DND-41 (cell line): ENCODE results near the gene PET100.

Source experiments
- ATAC-seq: fragments of 200-7000 bp; cut with Tn5 transposase; 3 replicates; pipeline ENCODE4 v1.9.1; 2021; ENCODE audit warnings: low read depth; ENCODE audit not compliant: insufficient read depth
- DNase-seq: peaks from one replicate; pipeline ENCODE4 v3.0.0-alpha.2; 2020
- H2AFZ ChIP-seq: 2 replicates; pipeline ENCODE4 v1.6.0; 2012; ENCODE audit warnings: low read depth, low read length
- H3K27ac ChIP-seq: 2 replicates; pipeline ENCODE4 v1.5.1; 2012; ENCODE audit warnings: low read length, inconsistent platforms
- H3K27me3 ChIP-seq: fragments of 200-600 bp; sonication (generic); 2 replicates; pipeline ENCODE4 v1.6.0; 2012; ENCODE audit warnings: low read length, mild to moderate bottlenecking, inconsistent platforms; ENCODE audit not compliant: insufficient read depth, poor library complexity
- H3K36me3 ChIP-seq: 2 replicates; pipeline ENCODE4 v1.5.1; 2012; ENCODE audit warnings: low read length, inconsistent platforms; ENCODE audit not compliant: insufficient read depth
- H3K4me1 ChIP-seq: 2 replicates; pipeline ENCODE4 v1.5.1; 2012; ENCODE audit warnings: mild to moderate bottlenecking, low read length; ENCODE audit not compliant: insufficient read depth
- H3K4me2 ChIP-seq: 2 replicates; pipeline ENCODE4 v1.6.0; 2012; ENCODE audit warnings: mild to moderate bottlenecking, moderate library complexity, low read length, inconsistent platforms; ENCODE audit not compliant: insufficient read depth
- H3K4me3 ChIP-seq, 2 experiments: fragments of 200-600 bp in 1 of 2; shearing (Covaris generic) in 1 of 2; 2 replicates each; pipeline ENCODE4 v1.5.1; 2012 to 2016; ENCODE audit warnings: inconsistent platforms in 2 of 2, low read length in 2 of 2, mild to moderate bottlenecking in 2 of 2, low read depth in 1 of 2, moderate library complexity in 1 of 2
- H3K79me2 ChIP-seq: 2 replicates; pipeline ENCODE4 v1.6.0; 2012; ENCODE audit warnings: low read length, inconsistent platforms; ENCODE audit not compliant: insufficient read depth
- H3K9ac ChIP-seq: 2 replicates; pipeline ENCODE4 v1.6.0; 2012; ENCODE audit warnings: low read depth, mild to moderate bottlenecking, inconsistent platforms, low read length, moderate library complexity
- H3K9me3 ChIP-seq: 2 replicates; pipeline ENCODE4 v1.5.1; 2012; ENCODE audit warnings: low read length, moderate library complexity, mild to moderate bottlenecking, inconsistent platforms; ENCODE audit not compliant: insufficient read depth, severe bottlenecking
- H4K20me1 ChIP-seq: 2 replicates; pipeline ENCODE4 v1.6.0; 2012; ENCODE audit warnings: low read length; ENCODE audit not compliant: insufficient read depth
- EZH2 ChIP-seq: IDR thresholded peaks from 3 replicates; pipeline ENCODE4 v1.6.1; 2012; ENCODE audit warnings: borderline replicate concordance, low read depth, mild to moderate bottlenecking, moderate library complexity, low read length, inconsistent platforms; ENCODE audit not compliant: severe bottlenecking
- TF ChIP-seq, protein P1 (sequence below): IDR thresholded peaks from 2 replicates; pipeline ENCODE4 v1.5.1; 2012; ENCODE audit warnings: borderline replicate concordance, low read length, moderate library complexity, mild to moderate bottlenecking; ENCODE audit not compliant: poor library complexity, severe bottlenecking; ENCODE audit errors: extremely low read depth

Gene PET100

DNA sequence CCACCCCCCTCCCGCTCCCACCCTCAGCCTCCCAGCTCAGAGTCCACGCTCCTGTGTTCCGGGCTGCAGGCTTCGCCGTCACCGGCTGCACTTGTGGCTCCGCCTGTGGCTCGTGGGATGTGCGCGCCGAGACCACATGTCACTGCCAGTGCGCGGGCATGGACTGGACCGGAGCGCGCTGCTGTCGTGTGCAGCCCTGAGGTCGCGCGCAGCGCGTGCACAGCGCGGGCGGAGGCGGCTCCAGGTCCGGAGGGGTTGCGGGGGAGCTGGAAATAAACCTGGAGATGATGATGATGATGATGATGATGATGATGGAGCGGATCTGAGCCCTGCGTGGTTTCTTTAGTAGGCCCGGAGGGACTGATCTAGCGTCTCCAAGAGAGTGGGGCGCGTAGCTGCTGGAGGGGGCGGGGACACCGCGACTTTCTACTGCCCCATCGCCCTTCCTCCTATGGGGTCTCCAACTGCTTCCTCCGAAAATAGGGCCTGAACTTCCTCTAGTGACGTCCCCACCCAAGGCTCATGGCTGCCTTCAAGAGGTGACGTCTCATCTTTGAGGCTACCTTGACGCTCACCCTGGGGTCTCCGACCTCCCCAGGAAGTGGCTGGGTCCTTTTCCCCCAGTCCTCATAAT, 40.7 kb downstream of the PET100 start:
- H2AFZ ChIP-seq: no peak overlapping the region
- H3K27me3 ChIP-seq: no peaks in the 10 kb centered on the region
- no peaks in the 10 kb centered on the region for H3K36me3 ChIP-seq
- no peaks in the 10 kb centered on the region for H4K20me1 ChIP-seq
- DNase-seq: no peak
- ATAC-seq: no peak
- no peak overlapping the region for H3K9ac ChIP-seq
- no peak overlapping the region for H3K4me2 ChIP-seq
- TF ChIP-seq, protein P1, sequence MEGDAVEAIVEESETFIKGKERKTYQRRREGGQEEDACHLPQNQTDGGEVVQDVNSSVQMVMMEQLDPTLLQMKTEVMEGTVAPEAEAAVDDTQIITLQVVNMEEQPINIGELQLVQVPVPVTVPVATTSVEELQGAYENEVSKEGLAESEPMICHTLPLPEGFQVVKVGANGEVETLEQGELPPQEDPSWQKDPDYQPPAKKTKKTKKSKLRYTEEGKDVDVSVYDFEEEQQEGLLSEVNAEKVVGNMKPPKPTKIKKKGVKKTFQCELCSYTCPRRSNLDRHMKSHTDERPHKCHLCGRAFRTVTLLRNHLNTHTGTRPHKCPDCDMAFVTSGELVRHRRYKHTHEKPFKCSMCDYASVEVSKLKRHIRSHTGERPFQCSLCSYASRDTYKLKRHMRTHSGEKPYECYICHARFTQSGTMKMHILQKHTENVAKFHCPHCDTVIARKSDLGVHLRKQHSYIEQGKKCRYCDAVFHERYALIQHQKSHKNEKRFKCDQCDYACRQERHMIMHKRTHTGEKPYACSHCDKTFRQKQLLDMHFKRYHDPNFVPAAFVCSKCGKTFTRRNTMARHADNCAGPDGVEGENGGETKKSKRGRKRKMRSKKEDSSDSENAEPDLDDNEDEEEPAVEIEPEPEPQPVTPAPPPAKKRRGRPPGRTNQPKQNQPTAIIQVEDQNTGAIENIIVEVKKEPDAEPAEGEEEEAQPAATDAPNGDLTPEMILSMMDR: no peak
- no peak for TF ChIP-seq EZH2
- peaks cover 11% of the 10 kb centered on the region for H3K4me1 ChIP-seq
- no peak overlapping the region for H3K4me3 ChIP-seq
- no peak overlapping the region for H3K27ac ChIP-seq
- no peaks in the 10 kb centered on the region for H3K9me3 ChIP-seq
- H3K79me2 ChIP-seq: no peaks in the 10 kb centered on the region

DNA sequence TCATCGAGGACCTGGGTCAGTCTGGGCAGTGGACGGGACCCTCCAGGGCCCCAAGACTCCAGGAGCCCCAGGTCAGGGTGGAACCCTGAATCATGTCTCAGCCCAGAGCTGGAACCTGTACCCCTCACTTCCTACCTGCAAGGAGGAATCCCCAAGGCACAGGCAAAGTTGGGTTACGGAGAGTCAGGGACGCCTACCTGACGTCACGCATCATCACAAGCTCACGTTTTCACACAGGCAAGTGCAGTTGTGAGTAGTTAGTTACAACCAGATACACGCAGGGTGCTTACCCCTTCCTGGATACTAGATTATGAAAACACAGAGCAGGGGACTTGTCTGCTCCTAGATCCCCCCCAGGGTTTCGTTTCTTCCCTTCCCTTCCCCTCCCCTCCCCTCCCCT, 41.2 kb downstream of the PET100 start:
- no peak overlapping the region for H3K4me3 ChIP-seq
- H3K79me2 ChIP-seq: no peaks in the 10 kb centered on the region
- H3K27ac ChIP-seq: no peak overlapping the region
- no peak overlapping the region for H2AFZ ChIP-seq
- H3K27me3 ChIP-seq: no peaks in the 10 kb centered on the region
- H3K4me1 ChIP-seq: peaks cover 11% of the 10 kb centered on the region
- no peaks in the 10 kb centered on the region for H3K9me3 ChIP-seq
- H3K36me3 ChIP-seq: no peaks in the 10 kb centered on the region
- ATAC-seq (no peak), DNase-seq (no peak)
- TF ChIP-seq EZH2: no peak
- TF ChIP-seq, protein P1: no peak
- no peak overlapping the region for H3K9ac ChIP-seq
- no peaks in the 10 kb centered on the region for H4K20me1 ChIP-seq
- no peak overlapping the region for H3K4me2 ChIP-seq

DNA sequence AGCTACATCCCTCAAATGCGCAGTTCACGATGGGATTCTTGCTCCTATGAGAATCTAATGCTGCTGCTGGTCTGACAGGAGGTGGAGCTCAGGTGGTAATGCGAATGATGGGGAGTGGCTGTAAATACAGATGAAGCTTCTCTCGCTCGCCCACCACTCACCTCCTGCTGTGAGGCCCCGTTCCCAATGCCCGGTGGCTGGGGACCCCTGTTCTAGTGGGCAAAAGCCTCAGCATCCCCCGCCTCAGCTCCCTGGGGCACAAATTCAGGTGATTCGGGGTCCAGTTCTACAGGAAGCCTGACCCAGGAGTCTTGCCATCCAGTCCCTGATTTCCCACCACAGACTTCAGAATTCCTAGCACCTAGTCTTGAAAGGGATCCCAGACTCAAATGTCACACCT, 42.9 kb downstream of the PET100 start:
- H3K9ac ChIP-seq: no peak overlapping the region
- H3K79me2 ChIP-seq: no peaks in the 10 kb centered on the region
- DNase-seq (no peak), ATAC-seq (no peak)
- no peak overlapping the region for H2AFZ ChIP-seq
- no peak overlapping the region for H3K4me2 ChIP-seq
- H3K27me3 ChIP-seq: no peaks in the 10 kb centered on the region
- no peak overlapping the region for H3K27ac ChIP-seq
- no peaks in the 10 kb centered on the region for H3K9me3 ChIP-seq
- H3K4me1 ChIP-seq: peaks cover 14% of the 10 kb centered on the region
- H4K20me1 ChIP-seq: no peaks in the 10 kb centered on the region
- no peaks in the 10 kb centered on the region for H3K36me3 ChIP-seq
- no peak overlapping the region for H3K4me3 ChIP-seq
- TF ChIP-seq EZH2: no peak
- TF ChIP-seq, protein P1: no peak
